Panc1 (cell line): ENCODE data around the gene ALLC.

Source experiments
- POLR2AphosphoS5 ChIP-seq: IDR thresholded peaks from 2 replicates; pipeline ENCODE4 v1.6.1; 2012; ENCODE audit warnings: mild to moderate bottlenecking, low read depth, low read length, moderate library complexity
- SIN3A ChIP-seq: IDR thresholded peaks from 2 replicates; pipeline ENCODE4 v1.6.1; 2012; ENCODE audit warnings: low read depth, mild to moderate bottlenecking, low read length, moderate library complexity, borderline replicate concordance; ENCODE audit not compliant: insufficient read depth
- TF ChIP-seq, protein P1 (sequence below): fragments of 450-650 bp; IDR thresholded peaks from 2 replicates; pipeline ENCODE4 v1.5.1; 2017; ENCODE audit warnings: mild to moderate bottlenecking
- TF ChIP-seq, protein P2 (sequence below), 2 experiments: IDR thresholded peaks; 2 replicates each; pipeline ENCODE4 v1.6.1; 2011 to 2012; ENCODE audit warnings: low read depth in 2 of 2, control low read depth in 1 of 2, low read length in 1 of 2, mild to moderate bottlenecking in 1 of 2, moderate library complexity in 1 of 2; ENCODE audit not compliant: insufficient read depth in 1 of 2

DNA sequence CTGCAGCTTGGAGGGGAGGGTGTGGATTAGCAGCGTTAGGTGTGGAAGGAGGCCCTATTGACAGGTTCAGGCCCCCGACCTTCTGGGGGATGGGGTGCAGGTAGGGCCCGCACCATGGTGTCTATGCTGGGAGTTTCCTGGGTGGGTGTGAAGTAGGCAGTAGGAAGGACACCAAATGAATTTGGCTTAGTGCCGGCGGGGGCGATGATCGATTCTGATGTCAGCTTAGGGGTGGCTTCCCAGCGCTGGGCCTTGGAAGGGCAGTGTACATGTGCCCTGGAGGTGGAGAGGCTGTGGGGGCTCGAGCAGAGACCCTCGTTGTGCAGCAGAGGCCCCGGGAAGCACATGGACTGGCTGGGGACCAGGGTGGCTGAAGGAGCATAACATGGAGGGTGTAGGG is 67.0 kb downstream of the ALLC start:
- TF ChIP-seq, protein P1, sequence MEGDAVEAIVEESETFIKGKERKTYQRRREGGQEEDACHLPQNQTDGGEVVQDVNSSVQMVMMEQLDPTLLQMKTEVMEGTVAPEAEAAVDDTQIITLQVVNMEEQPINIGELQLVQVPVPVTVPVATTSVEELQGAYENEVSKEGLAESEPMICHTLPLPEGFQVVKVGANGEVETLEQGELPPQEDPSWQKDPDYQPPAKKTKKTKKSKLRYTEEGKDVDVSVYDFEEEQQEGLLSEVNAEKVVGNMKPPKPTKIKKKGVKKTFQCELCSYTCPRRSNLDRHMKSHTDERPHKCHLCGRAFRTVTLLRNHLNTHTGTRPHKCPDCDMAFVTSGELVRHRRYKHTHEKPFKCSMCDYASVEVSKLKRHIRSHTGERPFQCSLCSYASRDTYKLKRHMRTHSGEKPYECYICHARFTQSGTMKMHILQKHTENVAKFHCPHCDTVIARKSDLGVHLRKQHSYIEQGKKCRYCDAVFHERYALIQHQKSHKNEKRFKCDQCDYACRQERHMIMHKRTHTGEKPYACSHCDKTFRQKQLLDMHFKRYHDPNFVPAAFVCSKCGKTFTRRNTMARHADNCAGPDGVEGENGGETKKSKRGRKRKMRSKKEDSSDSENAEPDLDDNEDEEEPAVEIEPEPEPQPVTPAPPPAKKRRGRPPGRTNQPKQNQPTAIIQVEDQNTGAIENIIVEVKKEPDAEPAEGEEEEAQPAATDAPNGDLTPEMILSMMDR, result no peak
- no peak for TF ChIP-seq POLR2AphosphoS5
- TF ChIP-seq, protein P2, sequence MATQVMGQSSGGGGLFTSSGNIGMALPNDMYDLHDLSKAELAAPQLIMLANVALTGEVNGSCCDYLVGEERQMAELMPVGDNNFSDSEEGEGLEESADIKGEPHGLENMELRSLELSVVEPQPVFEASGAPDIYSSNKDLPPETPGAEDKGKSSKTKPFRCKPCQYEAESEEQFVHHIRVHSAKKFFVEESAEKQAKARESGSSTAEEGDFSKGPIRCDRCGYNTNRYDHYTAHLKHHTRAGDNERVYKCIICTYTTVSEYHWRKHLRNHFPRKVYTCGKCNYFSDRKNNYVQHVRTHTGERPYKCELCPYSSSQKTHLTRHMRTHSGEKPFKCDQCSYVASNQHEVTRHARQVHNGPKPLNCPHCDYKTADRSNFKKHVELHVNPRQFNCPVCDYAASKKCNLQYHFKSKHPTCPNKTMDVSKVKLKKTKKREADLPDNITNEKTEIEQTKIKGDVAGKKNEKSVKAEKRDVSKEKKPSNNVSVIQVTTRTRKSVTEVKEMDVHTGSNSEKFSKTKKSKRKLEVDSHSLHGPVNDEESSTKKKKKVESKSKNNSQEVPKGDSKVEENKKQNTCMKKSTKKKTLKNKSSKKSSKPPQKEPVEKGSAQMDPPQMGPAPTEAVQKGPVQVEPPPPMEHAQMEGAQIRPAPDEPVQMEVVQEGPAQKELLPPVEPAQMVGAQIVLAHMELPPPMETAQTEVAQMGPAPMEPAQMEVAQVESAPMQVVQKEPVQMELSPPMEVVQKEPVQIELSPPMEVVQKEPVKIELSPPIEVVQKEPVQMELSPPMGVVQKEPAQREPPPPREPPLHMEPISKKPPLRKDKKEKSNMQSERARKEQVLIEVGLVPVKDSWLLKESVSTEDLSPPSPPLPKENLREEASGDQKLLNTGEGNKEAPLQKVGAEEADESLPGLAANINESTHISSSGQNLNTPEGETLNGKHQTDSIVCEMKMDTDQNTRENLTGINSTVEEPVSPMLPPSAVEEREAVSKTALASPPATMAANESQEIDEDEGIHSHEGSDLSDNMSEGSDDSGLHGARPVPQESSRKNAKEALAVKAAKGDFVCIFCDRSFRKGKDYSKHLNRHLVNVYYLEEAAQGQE (IDR thresholded peaks at IDR 0.05; ENCODE audit: insufficient read depth in 1 of 2, low read depth in 2 of 2, low read length in 1 of 2), result no peak
- TF ChIP-seq SIN3A, result no peak
